AG09309 (cell line): Measurements from ENCODE around the gene CCDC12.

ENCODE experiments used
- DNase-seq: peaks from one replicate; pipeline ENCODE4 v3.0.0-alpha.2; 2010; ENCODE audit warnings: low read depth
- H3K4me3 ChIP-seq: 2 replicates; pipeline ENCODE4 v1.5.1; 2011; ENCODE audit warnings: mild to moderate bottlenecking, low read depth, low read length, moderate library complexity; ENCODE audit not compliant: control insufficient read depth
- TF ChIP-seq, protein P1 (sequence below): IDR thresholded peaks from 2 replicates; pipeline ENCODE4 v1.5.1; 2011; ENCODE audit warnings: mild to moderate bottlenecking, low read depth, low read length, inconsistent platforms; ENCODE audit not compliant: insufficient read depth, control insufficient read depth; ENCODE audit errors: missing control alignments

The CCDC12 gene

GRCh38 chr3:46933261-46933660 is 43.3 kb downstream of the CCDC12 start:
- TF ChIP-seq, protein P1, sequence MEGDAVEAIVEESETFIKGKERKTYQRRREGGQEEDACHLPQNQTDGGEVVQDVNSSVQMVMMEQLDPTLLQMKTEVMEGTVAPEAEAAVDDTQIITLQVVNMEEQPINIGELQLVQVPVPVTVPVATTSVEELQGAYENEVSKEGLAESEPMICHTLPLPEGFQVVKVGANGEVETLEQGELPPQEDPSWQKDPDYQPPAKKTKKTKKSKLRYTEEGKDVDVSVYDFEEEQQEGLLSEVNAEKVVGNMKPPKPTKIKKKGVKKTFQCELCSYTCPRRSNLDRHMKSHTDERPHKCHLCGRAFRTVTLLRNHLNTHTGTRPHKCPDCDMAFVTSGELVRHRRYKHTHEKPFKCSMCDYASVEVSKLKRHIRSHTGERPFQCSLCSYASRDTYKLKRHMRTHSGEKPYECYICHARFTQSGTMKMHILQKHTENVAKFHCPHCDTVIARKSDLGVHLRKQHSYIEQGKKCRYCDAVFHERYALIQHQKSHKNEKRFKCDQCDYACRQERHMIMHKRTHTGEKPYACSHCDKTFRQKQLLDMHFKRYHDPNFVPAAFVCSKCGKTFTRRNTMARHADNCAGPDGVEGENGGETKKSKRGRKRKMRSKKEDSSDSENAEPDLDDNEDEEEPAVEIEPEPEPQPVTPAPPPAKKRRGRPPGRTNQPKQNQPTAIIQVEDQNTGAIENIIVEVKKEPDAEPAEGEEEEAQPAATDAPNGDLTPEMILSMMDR, result no peak
- no peak for DNase-seq
- H3K4me3 ChIP-seq, result no peak overlapping the region

- no peak overlapping the region for H3K4me3 ChIP-seq
- DNase-seq, result no peak
- TF ChIP-seq, protein P1, result no peak
Measured at GRCh38 chr3:46932455-46933225, 43.9 kb downstream of the CCDC12 start.

GRCh38 chr3:46931631-46932331 is 44.8 kb downstream of the CCDC12 start:
- DNase-seq, result no peak
- no peak overlapping the region for H3K4me3 ChIP-seq
- TF ChIP-seq, protein P1, result no peak

GRCh38 chr3:46930945-46931403 is 45.6 kb downstream of the CCDC12 start:
- no peak for DNase-seq
- H3K4me3 ChIP-seq, result no peak overlapping the region
- TF ChIP-seq, protein P1, result no peak

- DNase-seq, result no peak
- no peak overlapping the region for H3K4me3 ChIP-seq
- TF ChIP-seq, protein P1, result no peak
Measured at GRCh38 chr3:46930166-46930944, 46.2 kb downstream of the CCDC12 start.

DNA sequence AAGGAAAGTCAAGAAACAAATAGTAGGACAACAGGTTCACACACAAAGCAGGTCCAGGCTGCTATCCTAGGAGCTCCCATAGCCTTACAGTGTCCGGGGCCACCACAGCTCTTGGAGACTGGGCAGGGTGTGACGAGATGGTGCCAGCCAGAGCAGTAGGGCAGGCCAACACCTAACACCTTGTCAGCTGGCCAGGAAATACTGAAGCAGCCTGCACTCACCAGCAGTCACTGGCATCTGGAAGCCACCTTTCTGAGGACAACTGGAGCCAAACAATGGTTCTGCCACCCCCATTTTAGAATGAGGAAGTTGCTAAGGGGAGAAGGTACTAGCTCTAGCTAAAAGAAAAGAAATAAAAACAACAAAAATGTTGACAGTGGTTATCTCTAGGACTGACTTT is 47.2 kb downstream of the CCDC12 start:
- no peak for DNase-seq
- no peak overlapping the region for H3K4me3 ChIP-seq
- TF ChIP-seq, protein P1, result no peak
